ENCODE data around the gene CABS1. TPM values are rescaled to one million over a fixed set of nuclear protein-coding genes. Genes with fewer than 3 reads are reported as not detected.

CABS1 gene
- total RNA-seq, 2 donors from 2014 or later, result not detected

- ATAC-seq (no peak), DNase-seq (no peak)
- intact Hi-C loops (cut with DNase I), result no loop called here
Observed at GRCh38 chr4:70372760-70373159, 38.0 kb downstream of the CABS1 start.

- intact Hi-C loops (cut with DNase I), result no loop called here
- ATAC-seq (no peak), DNase-seq (no peak)
Observed at GRCh38 chr4:70380578-70380977, 45.8 kb downstream of the CABS1 start.

GRCh38 chr4:70382691-70383181 is 48.0 kb downstream of the CABS1 start, which contains the start of gene SMR3B:
TSS of gene SMR3B (plus strand) at chr4:70383131. CDS start at chr4:70384511, 1,380 bp downstream.
- no peak for ATAC-seq
- DNase-seq, result no peak
- intact Hi-C loops (cut with DNase I), result no loop called here

Other genes with a start within 250 kb of the CABS1 start
- not detected for gene PRR27, start 180.7 kb upstream of the CABS1 start, total RNA-seq
- gene ODAM, start 139.3 kb upstream of the CABS1 start, total RNA-seq, result not detected
- gene FDCSP, start 108.9 kb upstream of the CABS1 start, total RNA-seq, result not detected
- gene CSN3, start 92.4 kb upstream of the CABS1 start, total RNA-seq, result not detected
- gene SMR3A, start 25.8 kb downstream of the CABS1 start, total RNA-seq, result not detected
- gene SMR3B, start 48.1 kb downstream of the CABS1 start, total RNA-seq, result not detected
- gene OPRPN, start 63.0 kb downstream of the CABS1 start, total RNA-seq, result not detected
- gene MUC7, start 137.2 kb downstream of the CABS1 start, total RNA-seq, result not detected
- not detected for gene AMTN, start 183.6 kb downstream of the CABS1 start, total RNA-seq